Measurements from ENCODE around the gene TBL1XR1.
"Not testable (repeated sequence)": the region's sequence is repeated elsewhere in the genome, so short reads cannot be mapped to it uniquely, and the experiment has no call there.

TBL1XR1 gene

DNA sequence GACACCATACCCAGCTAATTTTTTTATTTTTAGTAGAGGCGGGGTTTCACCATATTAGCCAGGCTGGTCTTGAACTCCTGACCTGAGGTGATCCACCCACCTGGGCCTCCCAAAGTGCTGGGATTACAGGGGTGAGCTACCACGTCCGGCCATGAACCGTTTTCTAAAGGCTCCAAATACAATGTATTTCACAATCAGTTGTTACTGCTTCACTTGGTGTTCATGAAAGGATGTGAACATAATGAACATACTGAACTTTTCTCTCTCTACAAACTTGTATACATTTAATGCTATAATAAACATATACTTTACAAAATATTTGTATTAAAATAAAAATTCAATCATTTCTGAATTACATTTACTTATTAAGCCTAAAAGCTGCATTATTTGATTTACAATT lies 28.9 kb downstream of the TBL1XR1 start:
- no peak overlapping the region for H2BK120ac ChIP-seq (ENCODE audit: low read depth, low read length)
- peaks cover 5% of the 10 kb centered on the region for H3K79me1 ChIP-seq (ENCODE audit: low read length)
- no peak overlapping the region for H3K9ac ChIP-seq (ENCODE audit: low read length)
- H3K4me1 ChIP-seq (ENCODE audit: control insufficient read depth, low read depth, low read length) = peaks cover 12% of the 10 kb centered on the region
- H3K18ac ChIP-seq (ENCODE audit: low read length) = no peak overlapping the region
- H3K27ac ChIP-seq (ENCODE audit: low read depth, low read length) = no peak overlapping the region
- no peak for DNase-seq
- no peak overlapping the region for H2BK15ac ChIP-seq (replicated peaks; ENCODE audit: low read depth)
- no peak overlapping the region for H3K4me3 ChIP-seq (ENCODE audit: low read length)
- H3K23ac ChIP-seq (ENCODE audit: low read length) = no peak overlapping the region
- no peaks in the 10 kb centered on the region for H3K27me3 ChIP-seq (ENCODE audit: insufficient read depth, low read length, poor library complexity)
- no peaks in the 10 kb centered on the region for H3K36me3 ChIP-seq (ENCODE audit: control insufficient read depth, insufficient read depth, low read length)
- H2AK5ac ChIP-seq (ENCODE audit: low read length) = no peak overlapping the region
- WGBS (ENCODE audit: extremely low coverage, insufficient coverage, low lambda C conversion rate) = no CpG with 5 or more reads among the region's 4 CpGs
- no peak overlapping the region for H4K8ac ChIP-seq (ENCODE audit: low read depth, low read length)
- H4K5ac ChIP-seq (ENCODE audit: low read length) = no peak overlapping the region
- H3K4ac ChIP-seq (ENCODE audit: low read depth, low read length) = no peak overlapping the region
- no peak overlapping the region for H2BK5ac ChIP-seq (ENCODE audit: low read length)
- H3K4me2 ChIP-seq (ENCODE audit: low read length) = no peak overlapping the region
- no peak overlapping the region for H3K56ac ChIP-seq (ENCODE audit: low read length)
- H3K79me2 ChIP-seq (ENCODE audit: control insufficient read depth, insufficient read depth, low read length) = peaks cover 84% of the 10 kb centered on the region

GRCh38 chr3:177162742-177163141 lies 34.5 kb downstream of the TBL1XR1 start:
- no peaks in the 10 kb centered on the region for H3K27me3 ChIP-seq (ENCODE audit: insufficient read depth, low read length, poor library complexity)
- no peak overlapping the region for H4K8ac ChIP-seq (ENCODE audit: low read depth, low read length)
- no peak overlapping the region for H3K18ac ChIP-seq (ENCODE audit: low read length)
- H3K23ac ChIP-seq (ENCODE audit: low read length) = no peak overlapping the region
- H3K9ac ChIP-seq (ENCODE audit: low read length) = no peak overlapping the region
- no peak overlapping the region for H2BK15ac ChIP-seq (replicated peaks; ENCODE audit: low read depth)
- H3K4me3 ChIP-seq (ENCODE audit: low read length) = no peak overlapping the region
- no peak overlapping the region for H2BK120ac ChIP-seq (ENCODE audit: low read depth, low read length)
- H3K56ac ChIP-seq (ENCODE audit: low read length) = no peak overlapping the region
- H3K27ac ChIP-seq (ENCODE audit: low read depth, low read length) = no peak overlapping the region
- H3K79me2 ChIP-seq (ENCODE audit: control insufficient read depth, insufficient read depth, low read length) = peaks cover 86% of the 10 kb centered on the region
- H3K4me1 ChIP-seq (ENCODE audit: control insufficient read depth, low read depth, low read length) = no peaks in the 10 kb centered on the region
- H2AK5ac ChIP-seq (ENCODE audit: low read length) = no peak overlapping the region
- no peak overlapping the region for H3K4ac ChIP-seq (ENCODE audit: low read depth, low read length)
- no peaks in the 10 kb centered on the region for H3K79me1 ChIP-seq (ENCODE audit: low read length)
- H3K36me3 ChIP-seq (ENCODE audit: control insufficient read depth, insufficient read depth, low read length) = no peaks in the 10 kb centered on the region
- no peak for DNase-seq
- H2BK5ac ChIP-seq (ENCODE audit: low read length) = no peak overlapping the region
- WGBS (ENCODE audit: extremely low coverage, insufficient coverage, low lambda C conversion rate) = no CpG with 5 or more reads among the region's 4 CpGs
- no peak overlapping the region for H4K5ac ChIP-seq (ENCODE audit: low read length)
- no peak overlapping the region for H3K4me2 ChIP-seq (ENCODE audit: low read length)

DNA sequence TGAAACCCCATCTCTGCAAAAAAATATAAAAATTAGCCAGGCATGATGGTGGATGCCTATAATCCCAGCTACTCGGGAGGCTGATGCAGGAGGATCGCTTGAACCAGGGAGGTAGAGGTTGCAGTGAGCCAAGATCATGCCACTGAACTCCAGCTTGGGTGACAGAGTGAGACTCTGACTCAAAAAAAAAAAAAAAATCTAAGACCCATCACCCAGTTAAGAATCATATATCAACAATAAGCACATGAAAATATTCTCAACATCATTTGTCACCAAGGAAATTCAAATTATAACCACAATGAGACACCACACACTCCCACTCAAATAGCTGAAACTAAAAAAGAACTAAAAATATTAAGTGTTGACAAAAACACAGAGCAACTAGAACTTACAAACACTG lies 35.7 kb downstream of the TBL1XR1 start:
- H3K79me1 ChIP-seq (ENCODE audit: low read length); H4K5ac ChIP-seq (ENCODE audit: low read length); H3K27ac ChIP-seq (ENCODE audit: low read depth, low read length); DNase-seq; H3K56ac ChIP-seq (ENCODE audit: low read length); H3K4me2 ChIP-seq (ENCODE audit: low read length); H2BK120ac ChIP-seq (ENCODE audit: low read depth, low read length); H3K4me1 ChIP-seq (ENCODE audit: control insufficient read depth, low read depth, low read length); H2AK5ac ChIP-seq (ENCODE audit: low read length); H4K8ac ChIP-seq (ENCODE audit: low read depth, low read length); H3K9ac ChIP-seq (ENCODE audit: low read length); H3K23ac ChIP-seq (ENCODE audit: low read length); H2BK15ac ChIP-seq (replicated peaks; ENCODE audit: low read depth); H2BK5ac ChIP-seq (ENCODE audit: low read length); H3K18ac ChIP-seq (ENCODE audit: low read length); H3K36me3 ChIP-seq (ENCODE audit: control insufficient read depth, insufficient read depth, low read length); H3K4ac ChIP-seq (ENCODE audit: low read depth, low read length); H3K4me3 ChIP-seq (ENCODE audit: low read length); H3K27me3 ChIP-seq (ENCODE audit: insufficient read depth, low read length, poor library complexity): not testable (repeated sequence)
- peaks cover 86% of the 10 kb centered on the region for H3K79me2 ChIP-seq (ENCODE audit: control insufficient read depth, insufficient read depth, low read length)
- no CpG with 5 or more reads among the region's 2 CpGs for WGBS (ENCODE audit: extremely low coverage, insufficient coverage, low lambda C conversion rate)

GRCh38 chr3:177158461-177158860 lies 38.8 kb downstream of the TBL1XR1 start:
- Histone ChIP-seq H3K4me1 (ENCODE audit: control insufficient read depth, low read depth, low read length) (no peaks in the 10 kb centered on the region), H3K23ac (ENCODE audit: low read length) (no peak overlapping the region), H3K56ac (ENCODE audit: low read length) (no peak overlapping the region), H4K8ac (ENCODE audit: low read depth, low read length) (no peak overlapping the region), H2BK120ac (ENCODE audit: low read depth, low read length) (no peak overlapping the region), H3K4me3 (ENCODE audit: low read length) (no peak overlapping the region), H3K79me2 (ENCODE audit: control insufficient read depth, insufficient read depth, low read length) (peaks cover 77% of the 10 kb centered on the region), H3K79me1 (ENCODE audit: low read length) (no peaks in the 10 kb centered on the region), H2AK5ac (ENCODE audit: low read length) (no peak overlapping the region), H2BK15ac (replicated peaks; ENCODE audit: low read depth) (no peak overlapping the region), H4K5ac (ENCODE audit: low read length) (no peak overlapping the region), H3K27ac (ENCODE audit: low read depth, low read length) (no peak overlapping the region), H3K27me3 (ENCODE audit: insufficient read depth, low read length, poor library complexity) (no peaks in the 10 kb centered on the region), H3K36me3 (ENCODE audit: control insufficient read depth, insufficient read depth, low read length) (no peaks in the 10 kb centered on the region), H3K18ac (ENCODE audit: low read length) (no peak overlapping the region), H3K9ac (ENCODE audit: low read length) (no peak overlapping the region), H3K4ac (ENCODE audit: low read depth, low read length) (no peak overlapping the region), H3K4me2 (ENCODE audit: low read length) (no peak overlapping the region), H2BK5ac (ENCODE audit: low read length) (no peak overlapping the region)
- DNase-seq = no peak
- no CpG with 5 or more reads among the region's 8 CpGs for WGBS (ENCODE audit: extremely low coverage, insufficient coverage, low lambda C conversion rate)

DNA sequence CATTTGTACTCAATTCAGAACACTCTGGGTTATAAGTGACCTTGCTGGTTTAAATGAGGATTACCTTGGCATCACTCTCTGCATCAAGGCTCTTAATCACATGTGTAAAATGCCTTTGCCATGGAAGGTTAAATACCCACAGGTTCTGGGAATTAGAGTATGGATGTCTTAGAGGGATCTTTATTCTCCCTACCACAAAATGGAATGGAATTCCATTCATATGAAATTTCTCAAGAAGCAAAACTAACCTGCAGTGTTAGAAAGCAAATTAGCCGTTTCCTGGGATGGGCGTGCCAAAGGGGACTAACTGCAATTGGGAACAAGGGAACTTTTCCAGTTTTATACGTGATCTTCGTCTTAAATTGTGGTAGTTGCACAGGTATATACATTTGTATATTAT lies 39.8 kb downstream of the TBL1XR1 start:
- peaks cover 78% of the 10 kb centered on the region for H3K79me2 ChIP-seq (ENCODE audit: control insufficient read depth, insufficient read depth, low read length)
- no peaks in the 10 kb centered on the region for H3K27me3 ChIP-seq (ENCODE audit: insufficient read depth, low read length, poor library complexity)
- H2BK15ac ChIP-seq (replicated peaks; ENCODE audit: low read depth) = no peak overlapping the region
- no peaks in the 10 kb centered on the region for H3K4me1 ChIP-seq (ENCODE audit: control insufficient read depth, low read depth, low read length)
- no peak overlapping the region for H3K23ac ChIP-seq (ENCODE audit: low read length)
- H4K8ac ChIP-seq (ENCODE audit: low read depth, low read length) = no peak overlapping the region
- no peak overlapping the region for H3K9ac ChIP-seq (ENCODE audit: low read length)
- H2BK5ac ChIP-seq (ENCODE audit: low read length) = no peak overlapping the region
- H3K4ac ChIP-seq (ENCODE audit: low read depth, low read length) = no peak overlapping the region
- H3K27ac ChIP-seq (ENCODE audit: low read depth, low read length) = no peak overlapping the region
- no CpG with 5 or more reads among the region's 4 CpGs for WGBS (ENCODE audit: extremely low coverage, insufficient coverage, low lambda C conversion rate)
- no peak overlapping the region for H3K4me3 ChIP-seq (ENCODE audit: low read length)
- no peak for DNase-seq
- no peak overlapping the region for H3K4me2 ChIP-seq (ENCODE audit: low read length)
- no peak overlapping the region for H4K5ac ChIP-seq (ENCODE audit: low read length)
- H2BK120ac ChIP-seq (ENCODE audit: low read depth, low read length) = no peak overlapping the region
- no peak overlapping the region for H2AK5ac ChIP-seq (ENCODE audit: low read length)
- H3K79me1 ChIP-seq (ENCODE audit: low read length) = no peaks in the 10 kb centered on the region
- H3K36me3 ChIP-seq (ENCODE audit: control insufficient read depth, insufficient read depth, low read length) = no peaks in the 10 kb centered on the region
- H3K56ac ChIP-seq (ENCODE audit: low read length) = no peak overlapping the region
- no peak overlapping the region for H3K18ac ChIP-seq (ENCODE audit: low read length)

- Histone ChIP-seq H3K4me2 (ENCODE audit: low read length) (no peak overlapping the region), H3K9ac (ENCODE audit: low read length) (no peak overlapping the region), H2BK120ac (ENCODE audit: low read depth, low read length) (no peak overlapping the region), H3K4me1 (ENCODE audit: control insufficient read depth, low read depth, low read length) (peaks cover 2% of the 10 kb centered on the region), H3K79me2 (ENCODE audit: control insufficient read depth, insufficient read depth, low read length) (peaks cover 76% of the 10 kb centered on the region), H2AK5ac (ENCODE audit: low read length) (no peak overlapping the region), H3K23ac (ENCODE audit: low read length) (no peak overlapping the region), H3K27me3 (ENCODE audit: insufficient read depth, low read length, poor library complexity) (no peaks in the 10 kb centered on the region), H4K5ac (ENCODE audit: low read length) (no peak overlapping the region), H4K8ac (ENCODE audit: low read depth, low read length) (no peak overlapping the region), H2BK5ac (ENCODE audit: low read length) (no peak overlapping the region), H3K56ac (ENCODE audit: low read length) (no peak overlapping the region), H3K36me3 (ENCODE audit: control insufficient read depth, insufficient read depth, low read length) (no peaks in the 10 kb centered on the region), H2BK15ac (replicated peaks; ENCODE audit: low read depth) (no peak overlapping the region), H3K18ac (ENCODE audit: low read length) (no peak overlapping the region), H3K4ac (ENCODE audit: low read depth, low read length) (no peak overlapping the region), H3K4me3 (ENCODE audit: low read length) (no peak overlapping the region), H3K79me1 (ENCODE audit: low read length) (no peaks in the 10 kb centered on the region), H3K27ac (ENCODE audit: low read depth, low read length) (no peak overlapping the region)
- no CpG with 5 or more reads among the region's 3 CpGs for WGBS (ENCODE audit: extremely low coverage, insufficient coverage, low lambda C conversion rate)
- DNase-seq = no peak
These were observed 42.5 kb downstream of the TBL1XR1 start for GRCh38 chr3:177154733-177155132.

Data from mesendoderm (in vitro differentiated cells).